Activated gamma-delta T cell (primary cell): ENCODE data around the gene PTCD1.

Experiments
- DNase-seq: peaks from one replicate; lab custom pipeline; 2025; lab: John Stamatoyannopoulos, UW
- total RNA-seq, 2 donors: gene quantifications; one replicate each; lab custom pipeline; 2026; lab: John Stamatoyannopoulos, UW

PTCD1 gene, protein sequence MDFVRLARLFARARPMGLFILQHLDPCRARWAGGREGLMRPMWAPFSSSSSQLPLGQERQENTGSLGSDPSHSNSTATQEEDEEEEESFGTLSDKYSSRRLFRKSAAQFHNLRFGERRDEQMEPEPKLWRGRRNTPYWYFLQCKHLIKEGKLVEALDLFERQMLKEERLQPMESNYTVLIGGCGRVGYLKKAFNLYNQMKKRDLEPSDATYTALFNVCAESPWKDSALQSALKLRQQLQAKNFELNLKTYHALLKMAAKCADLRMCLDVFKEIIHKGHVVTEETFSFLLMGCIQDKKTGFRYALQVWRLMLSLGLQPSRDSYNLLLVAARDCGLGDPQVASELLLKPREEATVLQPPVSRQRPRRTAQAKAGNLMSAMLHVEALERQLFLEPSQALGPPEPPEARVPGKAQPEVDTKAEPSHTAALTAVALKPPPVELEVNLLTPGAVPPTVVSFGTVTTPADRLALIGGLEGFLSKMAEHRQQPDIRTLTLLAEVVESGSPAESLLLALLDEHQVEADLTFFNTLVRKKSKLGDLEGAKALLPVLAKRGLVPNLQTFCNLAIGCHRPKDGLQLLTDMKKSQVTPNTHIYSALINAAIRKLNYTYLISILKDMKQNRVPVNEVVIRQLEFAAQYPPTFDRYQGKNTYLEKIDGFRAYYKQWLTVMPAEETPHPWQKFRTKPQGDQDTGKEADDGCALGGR
- 10.3 to 12.9 reads per million in 2 donors for total RNA-seq

GRCh38 chr7:99438573-99439480 is at the start of gene PTCD1, which contains the start of gene CPSF4:
TSS of gene PTCD1 (minus strand) at chr7:99438798. CDS start at chr7:99435242, 3,556 bp downstream.
TSS of gene CPSF4 (plus strand) at chr7:99438943. CDS start at chr7:99439083, 140 bp downstream.
- peak; percentile 82 for DNase-seq

DNA sequence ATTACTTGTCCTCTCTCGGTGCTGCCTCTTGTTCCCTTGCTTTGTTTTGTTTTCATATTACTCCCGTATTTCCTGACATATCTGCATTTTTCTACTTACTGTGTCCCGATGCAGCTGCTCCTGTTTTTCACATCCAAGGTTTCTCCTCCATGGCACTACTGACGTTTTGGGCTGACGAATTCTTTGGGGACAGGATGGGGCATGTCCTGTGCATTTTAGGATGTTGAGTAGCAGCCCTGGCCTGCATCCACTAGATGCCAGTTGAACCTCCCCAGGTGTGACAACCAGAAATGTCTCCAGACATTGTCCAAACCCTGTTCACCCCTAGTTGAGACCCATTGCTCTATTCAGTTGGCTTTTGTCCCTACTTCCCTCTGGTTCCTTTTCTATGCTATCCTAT is 46.5 kb upstream of the PTCD1 start:
- no peak for DNase-seq

- no peak for DNase-seq
Measured at GRCh38 chr7:99478464-99479440, 40.2 kb upstream of the PTCD1 start.

- no peak for DNase-seq
Measured at GRCh38 chr7:99476107-99476506, 37.5 kb upstream of the PTCD1 start.

DNA sequence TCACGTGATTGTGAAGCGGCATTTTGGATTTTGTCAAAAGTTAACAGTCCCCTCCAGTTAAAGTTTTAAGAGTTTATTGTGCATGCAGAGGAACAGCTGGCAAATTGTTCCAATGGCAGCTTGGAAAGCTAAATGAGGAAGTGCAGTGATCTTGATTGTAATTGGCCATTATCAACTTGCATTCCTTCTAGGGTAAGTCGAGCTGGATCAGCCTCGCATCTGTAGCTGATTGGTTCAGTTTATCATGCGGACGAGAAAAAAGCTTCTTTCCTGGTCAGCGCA is 34.7 kb upstream of the PTCD1 start:
- no peak for DNase-seq

DNA sequence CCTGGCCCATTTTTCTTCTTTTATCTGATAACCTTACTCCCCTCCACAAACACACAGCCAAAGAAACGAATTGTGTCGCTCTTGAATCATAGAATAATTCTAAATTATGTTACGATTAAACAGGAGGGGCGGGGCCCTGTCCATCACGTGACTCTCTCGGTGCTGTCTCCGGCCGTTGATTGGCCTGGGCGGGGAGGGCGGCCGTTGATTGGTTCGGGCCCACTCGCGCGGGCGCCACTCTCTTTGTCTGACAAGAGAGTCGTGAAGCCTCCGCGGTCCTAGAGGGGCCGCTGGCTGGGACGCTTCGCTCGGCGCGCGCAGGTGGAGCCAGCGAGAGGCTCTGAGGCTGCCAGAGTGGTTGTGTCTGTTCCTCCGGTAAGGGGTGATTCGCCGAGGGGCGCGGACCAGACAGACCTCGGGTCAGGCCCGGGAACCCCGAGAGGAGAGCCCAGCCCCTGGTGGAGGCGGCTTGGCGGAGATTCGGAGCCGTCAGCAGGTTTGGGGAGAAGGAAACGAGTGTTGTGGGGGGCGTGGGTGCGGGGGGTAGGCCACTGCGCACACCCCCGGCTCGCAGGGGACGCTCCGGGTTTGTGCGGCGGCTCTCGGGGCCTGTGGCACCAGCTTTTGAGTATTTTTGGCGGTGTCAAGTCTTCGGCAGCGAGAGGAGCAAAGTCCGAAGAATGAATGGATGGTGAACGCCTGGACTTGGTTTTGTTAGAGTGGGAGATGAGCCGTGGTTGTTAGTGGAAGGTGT is 34.1 kb upstream of the PTCD1 start, which contains the start of gene ZNF789:
Gene ZNF789, plus strand, starts transcription at position 330 of the 754 bp plus-strand sequence. CDS start 3,567 bp downstream, outside the sequence.
- DNase-seq = peak; percentile 96

- DNase-seq = no peak
Measured at GRCh38 chr7:99469381-99470065, 30.9 kb upstream of the PTCD1 start.

- DNase-seq = no peak
Measured at GRCh38 chr7:99468336-99468918, 29.8 kb upstream of the PTCD1 start.

DNA sequence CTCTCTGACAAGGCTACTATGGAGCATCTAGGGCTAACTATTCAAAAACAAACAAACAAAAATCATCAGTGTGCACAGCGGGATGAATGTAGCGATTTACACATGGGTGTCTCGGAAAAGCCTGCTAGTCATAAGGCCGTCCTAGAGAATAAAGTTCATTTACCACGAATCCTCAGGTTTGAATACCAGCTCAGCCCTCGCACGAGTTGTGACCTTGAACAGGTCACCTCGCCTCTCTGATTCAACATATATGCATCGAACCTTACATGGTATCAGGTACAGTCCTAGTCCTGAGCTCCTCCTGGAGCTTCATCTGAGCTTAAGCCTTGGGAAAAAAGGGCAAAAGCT is 26.8 kb upstream of the PTCD1 start:
- DNase-seq = no peak

DNA sequence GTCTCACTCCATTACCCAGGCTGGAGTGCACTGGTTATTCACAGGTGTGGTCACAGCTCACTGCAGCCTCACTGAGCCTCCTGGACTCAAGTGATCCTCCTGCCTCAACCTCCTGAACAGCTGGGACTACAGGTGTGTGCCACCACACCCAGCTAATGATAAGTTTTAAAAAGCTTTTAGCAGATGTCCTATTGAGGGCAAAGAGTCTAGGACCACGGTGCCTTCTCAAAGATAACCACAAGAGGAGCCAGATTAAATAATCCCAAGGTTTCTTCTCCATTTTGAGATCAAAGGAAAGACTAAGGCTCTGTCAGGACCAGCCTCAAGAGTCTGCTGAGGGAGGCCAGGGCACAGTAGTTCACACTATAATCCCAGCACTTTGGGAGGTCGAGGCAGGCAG is 22.6 kb upstream of the PTCD1 start:
- no peak for DNase-seq

- DNase-seq = no peak
Measured at GRCh38 chr7:99460651-99461050, 22.1 kb upstream of the PTCD1 start.

DNA sequence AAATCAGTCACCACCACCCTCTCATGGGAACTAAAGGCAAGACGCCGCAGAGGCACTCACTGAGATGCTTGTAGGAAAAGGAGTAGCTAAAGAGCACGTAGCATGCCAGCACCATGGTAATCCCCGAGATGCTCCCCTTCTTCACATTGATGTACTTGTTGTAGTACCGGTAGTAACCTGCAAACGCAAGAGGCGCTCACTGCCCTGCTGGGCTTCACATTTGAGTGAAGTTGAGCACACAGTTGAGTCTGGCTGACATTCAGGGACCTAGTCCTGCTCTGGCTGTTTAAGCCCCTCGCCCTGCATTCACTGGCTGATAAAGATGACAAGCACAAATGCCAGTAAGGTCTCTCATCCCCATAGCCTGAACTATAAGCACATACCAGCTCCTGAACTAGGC is 20.5 kb upstream of the PTCD1 start:
- no peak for DNase-seq

GRCh38 chr7:99457650-99458493 is 19.3 kb upstream of the PTCD1 start:
- no peak for DNase-seq

GRCh38 chr7:99457050-99457649 is 18.6 kb upstream of the PTCD1 start:
- DNase-seq = no peak

- no peak for DNase-seq
Measured at GRCh38 chr7:99456288-99456687, 17.7 kb upstream of the PTCD1 start.

- no peak for DNase-seq
Measured at GRCh38 chr7:99455874-99456273, 17.3 kb upstream of the PTCD1 start.

- DNase-seq = no peak
Measured at GRCh38 chr7:99453105-99453504, 14.5 kb upstream of the PTCD1 start.

DNA sequence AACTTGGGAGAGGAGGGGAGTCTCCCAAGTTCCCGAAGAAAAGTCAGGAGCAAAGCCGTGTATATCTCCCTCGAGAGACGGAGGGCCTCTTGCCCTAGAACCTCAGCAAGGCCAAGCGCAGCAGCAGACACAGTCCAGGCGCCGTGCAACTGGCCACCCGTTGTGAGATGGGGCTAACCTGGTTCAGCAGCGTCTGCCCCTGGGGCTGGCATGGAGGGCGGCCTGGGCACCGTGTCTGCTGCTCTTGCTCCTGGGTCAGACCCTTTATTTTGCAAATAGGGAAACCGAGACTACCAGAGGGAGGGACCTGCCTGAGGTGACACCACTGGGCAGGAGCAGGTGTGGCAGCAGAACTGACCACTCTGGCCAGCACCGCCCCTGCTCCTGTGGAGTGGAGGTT is 13.9 kb upstream of the PTCD1 start:
- DNase-seq = no peak
